HG03565 (cell line): ENCODE measurements around the gene GRIK2.
"Not testable (repeated sequence)": the region's sequence is repeated elsewhere in the genome, so short reads cannot be mapped to it uniquely, and the experiment has no call there.

Experiments
- ATAC-seq: cut with Tn5 transposase; IDR thresholded peaks from one replicate; pipeline ENCODE4 v1.9.1; 2021; ENCODE audit warnings: mild to moderate bottlenecking, moderate library complexity; ENCODE audit not compliant: unreplicated experiment

GRIK2 gene

DNA sequence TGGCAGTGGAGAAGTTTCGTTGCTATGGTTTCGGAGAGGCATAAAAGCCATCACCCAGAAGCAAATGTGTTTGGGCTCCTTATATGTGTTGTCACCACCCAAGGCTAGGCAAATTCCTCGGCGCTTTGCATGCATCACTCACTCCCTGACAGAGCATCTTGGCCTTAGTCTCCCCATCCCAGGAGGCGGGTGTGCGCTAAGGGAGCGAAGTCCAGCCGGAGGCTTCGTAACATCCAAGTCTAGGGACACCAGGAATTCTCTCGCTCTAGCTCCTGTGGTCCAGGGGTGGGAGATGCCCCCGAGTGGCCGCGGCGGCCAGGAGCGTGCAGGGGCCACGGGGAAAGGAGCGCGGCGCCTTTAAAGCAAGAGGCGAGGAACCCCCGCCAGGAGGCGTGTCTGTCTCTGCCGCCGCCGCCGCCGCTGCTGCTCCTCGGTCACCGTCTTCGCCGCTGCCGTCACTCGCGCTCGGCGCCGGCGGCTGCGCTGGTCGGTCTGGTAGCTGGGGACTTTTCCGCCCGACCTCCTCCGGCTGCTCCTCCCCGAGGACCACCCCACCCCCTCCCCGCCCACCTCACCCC, at the start of gene GRIK2:
TSS of gene GRIK2 (plus strand) at position 458 of the 578 bp plus-strand sequence.
- no peak for ATAC-seq

DNA sequence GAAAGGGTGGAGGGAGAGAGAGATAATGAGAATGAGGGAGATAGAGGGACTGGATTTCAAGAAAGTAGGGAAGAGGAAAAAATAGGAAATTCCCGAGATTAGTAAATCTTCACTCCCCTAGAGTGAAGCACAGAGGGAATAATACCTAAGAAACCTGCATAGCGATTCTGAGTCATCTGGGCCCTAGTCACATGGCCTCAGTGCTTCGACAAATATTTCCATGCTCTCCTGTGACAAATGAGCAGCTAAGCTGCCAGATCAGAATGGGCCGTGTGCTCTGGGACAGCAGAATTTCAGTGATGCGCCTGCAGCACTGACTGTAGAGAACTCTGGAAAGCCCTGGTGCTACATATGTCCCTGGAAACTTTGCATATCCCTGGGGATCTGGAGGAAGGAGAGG, 48.6 kb upstream of the GRIK2 start:
- no peak for ATAC-seq

DNA sequence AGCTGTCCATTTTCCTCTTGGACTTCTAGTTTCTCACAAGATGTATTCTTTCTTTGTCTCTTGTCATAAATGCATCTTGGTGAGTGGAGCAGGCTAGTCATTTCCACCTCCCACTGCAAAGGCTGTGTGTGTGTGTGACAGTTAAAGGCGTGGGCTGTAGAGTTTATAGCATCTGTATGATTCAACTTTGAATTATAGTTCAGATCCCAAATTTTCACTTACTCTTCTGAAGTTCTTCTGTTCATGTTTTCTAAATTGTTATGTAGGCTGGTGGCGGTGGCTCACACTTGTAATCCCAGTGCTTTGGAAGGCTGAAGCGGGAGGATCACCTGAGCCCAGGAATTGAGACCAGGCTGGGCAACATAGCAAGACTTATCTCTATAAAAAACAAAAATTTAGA, 44.7 kb upstream of the GRIK2 start:
- ATAC-seq = no peak

DNA sequence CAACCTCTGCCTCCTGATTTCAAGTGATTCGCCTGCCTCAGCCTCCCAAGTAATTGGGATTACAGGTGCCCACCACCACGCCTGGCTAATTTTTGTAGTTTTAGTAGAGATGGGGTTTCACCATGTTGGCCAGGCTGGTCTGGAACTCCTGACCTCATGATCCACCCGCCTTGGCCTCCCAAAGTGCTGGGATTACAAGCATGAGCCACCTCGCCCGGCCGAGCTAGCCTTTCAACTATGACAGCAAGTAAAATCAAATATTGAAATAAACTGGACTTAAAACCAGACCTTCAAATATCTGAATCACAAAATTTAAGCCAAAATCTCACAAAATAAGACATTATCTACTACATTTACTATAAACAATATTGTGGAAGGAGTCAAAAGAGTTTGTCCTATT, 42.9 kb upstream of the GRIK2 start:
- ATAC-seq = not testable (repeated sequence)

DNA sequence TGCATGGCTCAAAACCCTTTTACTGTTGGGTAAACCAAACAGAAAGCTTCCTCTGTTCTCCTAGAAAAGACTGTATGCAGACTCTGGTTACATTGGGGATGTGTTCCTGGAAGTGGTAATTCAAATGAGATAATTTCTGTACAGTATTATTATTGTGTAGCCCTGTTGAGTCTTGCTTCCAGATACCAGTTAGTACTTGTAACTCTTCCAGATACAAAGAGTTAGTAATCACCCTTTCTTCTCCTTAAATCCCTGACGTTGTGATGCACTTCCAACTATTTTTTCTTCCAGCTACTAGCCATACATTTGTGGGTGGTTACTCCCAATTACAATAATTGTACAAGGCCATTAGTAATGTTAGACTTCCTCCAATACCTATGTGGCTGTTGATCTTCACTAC, 42.3 kb upstream of the GRIK2 start:
- no peak for ATAC-seq

DNA sequence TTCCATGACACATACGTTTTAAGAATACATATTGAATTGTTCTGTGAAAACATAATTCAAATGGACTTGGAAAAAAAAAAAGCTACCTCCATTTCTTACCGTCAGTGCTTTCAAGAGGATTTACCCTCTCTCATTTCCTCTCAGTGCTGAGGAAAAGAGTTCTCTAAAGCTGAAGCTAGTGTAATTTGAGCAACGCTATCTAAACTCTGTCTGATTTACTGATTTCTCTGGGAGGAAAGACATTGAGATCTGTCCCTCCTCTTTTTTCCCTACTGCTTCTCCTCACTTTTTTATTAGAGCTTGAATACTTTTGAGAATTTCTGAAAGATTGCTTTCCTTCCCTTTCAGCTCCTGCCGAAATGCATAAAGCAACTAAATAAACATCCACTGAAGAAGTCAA, 41.2 kb upstream of the GRIK2 start:
- ATAC-seq = no peak

DNA sequence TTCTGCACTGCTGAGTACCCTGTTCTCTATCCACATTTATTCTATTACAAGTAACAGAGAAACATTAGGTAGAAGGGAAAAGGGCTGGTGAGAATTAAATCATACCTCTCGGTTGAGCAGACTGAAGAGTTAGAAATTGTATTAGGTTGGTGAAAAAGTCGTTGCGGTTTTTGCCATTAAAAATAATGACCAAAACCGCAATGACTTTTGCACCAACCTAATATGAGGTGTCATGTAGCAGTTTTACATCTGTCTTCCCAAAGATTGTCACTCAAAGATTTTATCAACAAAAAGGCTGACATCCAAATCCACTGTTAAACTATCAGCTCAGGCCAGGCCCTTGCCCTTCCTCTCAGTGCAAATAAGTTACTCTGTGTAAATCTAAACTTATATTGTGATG, 28.3 kb upstream of the GRIK2 start:
- no peak for ATAC-seq

DNA sequence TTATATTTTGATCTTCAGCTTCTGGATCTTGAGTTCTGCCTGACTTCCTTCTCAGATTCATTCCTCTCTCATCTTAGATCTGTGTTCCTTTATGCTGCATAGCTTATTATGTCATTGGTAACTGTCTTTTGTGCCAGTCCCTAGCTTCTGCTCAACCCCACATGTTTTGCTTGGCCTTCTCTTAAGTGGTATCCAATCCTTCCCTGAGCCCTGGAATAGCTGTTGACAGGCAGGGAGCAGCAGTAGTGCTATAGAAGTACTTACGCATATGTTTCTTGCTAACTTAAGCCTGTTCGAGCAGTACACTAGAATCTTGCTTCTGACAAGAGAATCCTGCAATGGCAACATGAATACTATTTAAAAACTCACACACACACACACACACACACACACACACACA, 13.6 kb upstream of the GRIK2 start:
- ATAC-seq = no peak

DNA sequence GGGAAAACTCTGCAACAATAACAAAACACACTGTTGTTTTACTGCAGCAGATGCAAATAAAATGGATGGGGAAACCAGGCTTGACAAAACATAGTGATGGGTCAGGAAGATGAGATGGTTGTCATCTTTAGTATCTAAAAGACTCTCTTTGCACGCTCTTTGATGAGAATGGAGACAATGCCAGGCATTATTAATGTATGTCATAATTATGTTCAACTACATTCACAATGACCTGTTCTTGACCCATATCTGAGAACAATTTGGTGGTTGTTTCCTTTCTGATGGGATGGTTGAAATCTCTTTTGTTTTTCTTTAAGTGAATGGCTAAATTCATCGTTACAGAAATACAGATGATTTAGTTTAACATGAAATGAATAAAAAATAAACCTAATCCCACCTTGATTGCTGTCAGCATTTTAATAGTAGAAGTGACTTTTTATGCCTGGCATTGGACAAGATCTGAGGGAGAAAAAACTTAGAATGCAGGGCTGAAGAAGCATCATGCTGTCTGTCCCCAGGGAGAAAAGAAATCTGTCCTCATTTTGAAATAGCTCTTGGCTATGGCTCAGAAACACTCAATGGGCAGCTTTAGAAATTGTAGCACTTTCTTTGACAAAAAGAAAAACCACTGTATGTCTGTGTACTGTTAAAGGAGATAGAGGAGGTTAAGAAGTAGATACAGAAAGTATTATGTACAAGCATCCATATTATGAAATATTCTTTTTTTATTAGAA, 12.4 kb upstream of the GRIK2 start:
- no peak for ATAC-seq

DNA sequence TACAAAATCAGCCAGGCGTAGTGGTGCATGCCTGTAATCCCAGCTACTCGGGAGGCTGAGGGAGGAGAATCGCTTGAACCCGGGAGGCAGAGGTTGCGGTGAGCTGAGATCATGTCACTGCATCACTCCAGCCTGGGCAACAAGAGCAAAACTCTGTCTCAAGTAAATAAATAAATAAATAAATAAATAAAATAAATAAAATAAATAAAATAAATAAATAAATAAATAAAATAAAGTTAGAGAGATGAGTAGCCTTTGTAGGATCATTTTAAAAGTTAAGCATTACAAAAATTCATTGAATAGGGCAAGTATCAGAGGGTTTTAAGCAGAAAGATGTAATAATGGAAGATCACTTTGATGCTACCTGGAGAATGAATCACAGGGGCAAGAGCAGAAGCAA, 9.8 kb upstream of the GRIK2 start:
- ATAC-seq = not testable (repeated sequence)

DNA sequence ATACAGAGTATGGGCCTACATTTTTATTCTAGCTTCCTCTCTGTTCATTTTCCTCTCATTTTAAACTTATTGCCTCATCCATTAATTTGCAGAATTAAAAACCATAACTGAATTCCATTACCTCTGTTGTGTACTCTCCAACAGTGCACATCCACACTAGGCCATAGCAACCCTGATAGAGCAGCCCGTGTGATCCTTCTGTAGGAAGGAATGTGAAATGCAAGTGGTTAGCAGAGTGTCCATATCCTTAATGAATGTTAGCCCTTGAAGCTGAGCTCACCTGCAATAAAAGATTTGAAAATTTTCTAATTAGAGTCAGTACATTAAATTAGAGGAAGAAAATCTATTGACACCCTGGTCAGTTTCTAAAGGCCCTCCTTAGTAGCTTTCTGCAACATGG, 6.5 kb upstream of the GRIK2 start:
- no peak for ATAC-seq

DNA sequence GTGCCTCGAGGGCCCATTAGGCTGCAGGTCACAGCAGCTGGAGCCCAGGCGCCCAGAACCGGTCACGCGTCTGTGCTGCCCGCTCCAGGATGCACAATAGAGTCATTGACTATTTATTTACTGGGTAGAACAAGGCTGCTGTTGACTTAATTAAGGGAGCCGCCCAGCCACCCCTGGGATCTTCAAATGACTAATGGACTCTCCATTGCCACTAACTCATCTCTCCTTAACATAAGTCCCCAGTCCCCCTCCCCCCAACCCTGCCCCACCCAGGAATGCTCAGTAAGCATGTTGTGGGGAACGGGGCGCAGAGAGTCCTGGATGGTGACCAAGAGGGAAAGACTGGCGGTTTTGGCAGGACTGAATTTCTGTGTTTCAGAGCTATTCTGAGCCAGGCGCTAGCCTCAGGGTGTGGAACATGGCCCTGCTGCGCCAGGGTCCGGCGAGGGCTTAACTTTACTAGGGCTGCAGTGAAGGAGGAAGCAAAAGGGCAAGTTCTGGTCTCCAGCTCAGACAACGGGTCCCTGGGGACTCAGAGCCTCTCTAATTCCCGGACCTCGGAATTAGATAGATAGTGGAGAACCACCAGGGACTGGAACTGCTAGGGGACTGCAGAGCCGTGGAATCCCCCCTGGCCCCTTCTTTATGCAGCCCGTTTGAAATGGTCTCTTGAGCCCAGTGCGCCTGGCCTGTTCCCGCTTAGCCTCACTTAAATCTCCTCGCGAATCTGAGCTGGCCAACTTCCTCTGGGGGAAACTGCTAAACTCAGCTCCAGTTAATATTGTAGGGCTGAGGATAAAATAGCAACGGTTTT, 1.5 kb upstream of the GRIK2 start:
- no peak for ATAC-seq

DNA sequence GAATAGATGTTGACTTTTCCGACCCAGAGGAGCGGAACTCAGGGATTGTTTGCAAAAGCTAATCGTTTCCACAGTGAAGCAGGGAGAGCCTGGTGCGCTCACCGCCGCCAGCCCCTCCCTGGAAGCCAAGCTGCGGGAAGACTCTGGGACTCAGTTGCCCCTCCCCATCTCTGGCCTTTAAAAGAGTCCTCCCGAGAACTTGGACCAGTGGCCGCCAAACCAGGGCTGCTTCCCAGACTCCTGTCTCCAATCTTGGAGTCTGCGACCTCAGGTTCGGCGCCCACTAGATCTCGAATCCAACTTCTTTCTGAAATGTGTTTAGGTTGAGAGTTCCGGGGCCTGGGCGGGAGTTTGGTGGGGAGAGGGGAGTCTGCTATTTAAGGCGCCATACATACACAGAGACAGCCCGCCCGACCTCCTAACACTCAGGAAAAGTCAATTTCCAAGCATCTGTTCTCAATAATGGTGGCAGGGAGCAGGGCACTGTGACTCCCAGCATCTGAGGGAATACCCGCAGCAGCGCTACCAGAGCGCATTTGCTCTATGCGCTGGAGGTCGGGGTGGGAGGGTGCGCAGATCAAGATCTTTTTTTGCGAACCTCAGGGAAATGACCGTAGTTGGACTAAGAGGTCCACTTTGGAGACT, 800 bp upstream of the GRIK2 start:
- ATAC-seq = no peak

DNA sequence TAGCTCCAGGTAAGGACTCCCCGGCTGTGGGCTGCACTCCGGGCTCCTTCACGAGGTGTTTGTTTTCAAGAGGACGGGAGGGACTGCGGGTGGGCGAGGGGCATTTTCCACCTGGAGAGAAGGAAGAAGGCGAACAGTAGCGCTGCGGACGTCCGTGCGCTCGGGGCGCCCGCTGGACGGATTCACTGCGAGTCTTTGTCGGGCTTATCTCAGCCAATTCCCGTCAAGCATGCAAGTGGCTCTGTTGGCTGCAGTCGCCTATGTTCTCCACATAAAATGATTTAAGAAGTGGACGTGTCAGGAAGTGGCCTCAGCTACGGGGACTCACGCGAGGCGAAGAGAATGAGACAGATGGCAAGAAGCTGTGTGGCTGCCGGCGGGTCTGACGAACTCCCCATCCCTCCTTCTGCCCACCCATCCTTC, 332 bp downstream of the GRIK2 start:
- ATAC-seq = no peak

DNA sequence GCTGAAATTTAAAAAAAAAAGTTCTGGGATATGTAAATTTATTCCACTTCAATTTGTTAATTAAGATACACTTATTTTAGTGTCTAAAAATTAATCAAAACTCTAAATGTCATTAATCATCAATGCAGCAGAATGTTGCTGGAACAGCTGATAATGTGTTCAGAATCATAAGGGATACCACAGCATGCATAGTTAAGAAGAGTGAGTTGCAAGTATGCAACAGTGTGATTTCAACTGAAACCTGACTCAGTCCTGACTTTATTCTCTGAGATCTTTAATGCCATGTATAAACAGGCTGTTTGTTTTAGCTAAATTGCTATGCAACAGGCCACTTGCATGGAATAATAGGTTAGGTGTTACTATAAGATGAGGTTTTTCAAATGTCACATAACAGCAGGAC, 1.4 kb downstream of the GRIK2 start:
- ATAC-seq = no peak

DNA sequence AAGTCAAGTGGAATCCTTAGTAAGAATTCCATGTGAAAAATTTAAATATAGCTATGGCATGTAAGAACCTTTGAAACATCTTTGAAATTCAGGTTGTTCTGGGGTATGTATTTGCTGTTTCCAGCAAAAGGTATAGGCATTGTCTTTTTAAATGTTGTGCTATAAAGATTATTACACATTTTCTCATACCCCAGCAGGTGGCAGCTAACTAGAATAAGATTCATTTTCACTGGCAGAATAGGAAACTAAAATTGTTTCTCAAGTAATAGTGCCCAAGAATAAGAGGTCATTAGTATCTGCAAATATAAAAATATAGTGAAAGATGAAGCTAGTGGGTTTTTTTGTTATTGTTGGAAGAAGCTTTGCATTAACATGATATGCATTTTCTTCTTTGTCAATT, 1.8 kb downstream of the GRIK2 start:
- no peak for ATAC-seq

DNA sequence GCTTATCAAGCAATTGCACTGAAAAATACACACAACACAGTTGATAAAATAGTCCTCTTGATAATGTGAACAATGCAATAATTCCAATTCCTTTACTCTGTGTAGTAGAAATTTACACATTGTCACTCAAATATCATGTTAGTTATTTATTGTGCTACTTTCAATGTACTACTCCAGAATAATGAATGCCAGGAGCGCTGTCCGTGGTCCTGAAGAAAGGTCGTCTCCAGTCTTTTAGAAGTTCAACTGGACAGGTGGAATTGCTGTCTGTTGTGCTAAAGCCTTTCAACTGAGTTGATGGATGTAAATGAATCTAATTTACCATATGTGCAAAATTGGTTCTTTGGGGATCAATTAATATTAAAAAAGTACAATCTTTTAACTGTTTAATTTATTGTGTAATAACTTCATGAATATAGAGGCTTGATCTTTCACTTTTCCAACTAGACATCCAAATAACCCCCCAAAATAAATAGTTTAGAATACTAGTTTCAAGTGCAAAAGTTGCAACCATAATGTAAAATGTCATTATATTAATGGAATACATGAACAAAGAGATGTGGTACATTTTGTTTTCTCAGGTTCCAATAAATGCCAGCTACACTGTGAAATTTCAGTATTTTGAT, 3.2 kb downstream of the GRIK2 start:
- no peak for ATAC-seq

DNA sequence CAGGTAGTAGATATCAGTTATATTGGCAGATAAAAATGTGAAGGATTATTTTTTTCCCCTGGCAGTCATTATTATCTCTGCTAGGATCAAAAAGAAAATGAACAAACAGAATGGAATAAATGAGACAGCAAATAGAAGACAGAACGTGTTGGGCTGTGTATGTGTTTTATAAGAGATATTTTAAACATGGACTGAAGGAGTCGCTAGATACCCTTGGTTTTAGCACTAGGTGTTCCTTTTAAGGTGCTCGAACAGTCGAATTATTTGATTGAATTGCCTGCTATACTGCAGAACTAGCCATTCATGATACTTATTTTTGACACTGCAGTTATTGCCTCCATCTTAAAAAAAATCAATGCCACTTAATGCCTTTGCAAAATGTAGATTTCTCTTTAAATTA, 3.7 kb downstream of the GRIK2 start:
- ATAC-seq = no peak

DNA sequence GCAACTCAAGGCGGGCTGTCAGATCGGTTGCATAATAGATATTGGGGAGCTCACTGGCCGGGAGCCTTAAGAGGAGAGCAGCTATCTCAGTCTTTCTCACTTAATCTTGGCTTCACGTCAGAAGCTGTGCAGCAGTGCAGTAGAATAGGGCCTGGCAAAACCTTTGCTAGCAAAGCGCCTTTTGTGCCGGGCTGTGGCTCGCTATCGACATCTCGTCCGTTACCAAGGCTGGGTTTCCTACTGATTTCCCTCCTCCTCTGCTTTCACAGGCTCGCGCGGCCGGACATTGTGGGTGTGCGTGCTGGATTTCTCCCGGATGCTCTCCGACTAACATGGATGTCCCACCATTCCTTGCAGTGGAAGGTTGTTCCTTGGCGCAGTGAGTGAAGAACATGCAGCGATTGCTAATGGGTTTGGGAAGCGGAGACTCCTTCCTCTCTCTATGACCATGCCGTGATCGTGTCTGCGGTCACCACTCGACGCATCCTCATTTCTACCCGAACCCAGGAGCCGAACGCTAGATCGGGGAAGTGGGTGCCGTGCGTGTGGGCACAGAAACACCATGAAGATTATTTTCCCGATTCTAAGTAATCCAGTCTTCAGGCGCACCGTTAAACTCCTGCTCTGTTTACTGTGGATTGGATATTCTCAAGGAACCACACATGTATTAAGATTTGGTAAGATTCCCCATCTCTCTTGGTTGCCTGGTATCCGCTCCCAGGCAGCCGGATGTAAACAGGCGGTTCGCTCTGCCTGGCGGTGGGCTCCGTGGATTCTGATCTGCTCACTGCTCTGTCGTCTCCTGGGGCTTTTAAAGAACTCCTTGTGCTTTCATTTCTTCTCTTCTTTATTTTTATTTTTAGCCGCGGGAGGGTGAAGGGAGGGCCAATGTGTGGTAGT, 5.5 kb downstream of the GRIK2 start:
- no peak for ATAC-seq

DNA sequence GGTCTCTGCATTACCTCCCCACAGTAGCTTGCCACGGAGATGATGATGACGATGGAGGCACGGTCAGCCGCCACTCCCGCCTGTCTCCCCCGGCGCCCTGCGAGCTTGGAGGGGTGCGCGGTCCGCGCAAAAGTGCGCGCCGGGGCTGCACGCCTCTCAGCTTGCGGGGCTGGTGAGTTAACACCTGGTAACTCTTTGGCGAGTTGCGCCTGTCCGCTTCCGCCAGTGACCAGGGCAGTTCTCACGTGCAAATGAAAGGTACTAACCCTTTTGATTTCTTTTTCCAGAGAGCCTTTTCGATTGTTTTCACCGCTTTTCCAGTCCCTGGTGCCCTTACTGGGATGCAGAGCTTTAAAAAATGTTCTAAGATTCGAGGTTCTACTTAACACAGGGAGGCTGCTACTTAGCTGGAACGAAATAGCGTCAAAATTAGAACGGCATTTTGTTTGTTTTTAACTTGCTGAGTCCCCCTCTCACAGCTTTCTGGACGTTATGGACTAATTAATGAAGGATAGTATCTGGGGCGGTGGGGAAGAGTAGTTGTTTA, 6.2 kb downstream of the GRIK2 start:
- no peak for ATAC-seq
